SU-DHL-6 (cell line): Measurements from ENCODE around the gene EXOC3.

Source experiments
- H2AFZ ChIP-seq: fragments of 200-600 bp; sonication (generic); 2 replicates; pipeline ENCODE4 v1.6.1; 2014; ENCODE audit warnings: low read depth, mild to moderate bottlenecking, moderate library complexity, mixed read lengths, antibody characterized with exemption, low read length; ENCODE audit not compliant: severe bottlenecking
- H3F3A ChIP-seq: fragments of 200-600 bp; shearing (Covaris generic); 2 replicates; pipeline ENCODE4 v1.6.0; 2016; ENCODE audit warnings: antibody characterized with exemption, mild to moderate bottlenecking; ENCODE audit not compliant: insufficient read depth
- H3K27ac ChIP-seq: fragments of 200-600 bp; sonication (generic); 2 replicates; pipeline ENCODE4 v1.5.1; 2016; ENCODE audit warnings: low read depth, mild to moderate bottlenecking, low read length, moderate library complexity, mixed read lengths
- H3K27me3 ChIP-seq: fragments of 200-600 bp; sonication (generic), shearing (Covaris generic); 2 replicates; pipeline ENCODE4 v1.6.0; 2014; ENCODE audit warnings: mild to moderate bottlenecking, low read length
- H3K36me3 ChIP-seq: fragments of 200-600 bp; sonication (generic); 2 replicates; pipeline ENCODE4 v1.6.1; 2014; ENCODE audit warnings: mild to moderate bottlenecking, low read length, mixed read lengths
- H3K4me2 ChIP-seq: fragments of 300-600, 200-600 bp; shearing (Covaris generic), sonication (generic); 2 replicates; pipeline ENCODE4 v1.6.0; 2014; ENCODE audit warnings: low read length, low read depth, mild to moderate bottlenecking; ENCODE audit not compliant: poor library complexity, severe bottlenecking
- H3K4me3 ChIP-seq: fragments of 200-600 bp; sonication (generic); 2 replicates; pipeline ENCODE4 v1.5.1; 2014; ENCODE audit warnings: antibody characterized with exemption, low read length, mild to moderate bottlenecking, mixed read lengths; ENCODE audit not compliant: insufficient read depth, poor library complexity, severe bottlenecking
- H3K79me2 ChIP-seq: fragments of 200-600 bp; sonication (generic); 2 replicates; pipeline ENCODE4 v1.6.1; 2014; ENCODE audit warnings: mild to moderate bottlenecking, low read length, moderate library complexity; ENCODE audit not compliant: insufficient read depth
- H3K9ac ChIP-seq: fragments of 200-600 bp; sonication (generic); 2 replicates; pipeline ENCODE4 v1.7.0; 2014; ENCODE audit warnings: mild to moderate bottlenecking, low read length
- H3K9me2 ChIP-seq: fragments of 200-600 bp; sonication (generic); replicated peaks from 2 replicates; pipeline ENCODE4 v1.6.1; 2014; ENCODE audit warnings: low read length; ENCODE audit not compliant: insufficient read depth
- H3K9me3 ChIP-seq: fragments of 200-600 bp; sonication (generic); 2 replicates; pipeline ENCODE4 v1.6.1; 2014; ENCODE audit warnings: low read length, mixed read lengths; ENCODE audit not compliant: insufficient read depth
- H4K20me1 ChIP-seq: fragments of 200-600 bp; sonication (generic); 2 replicates; pipeline ENCODE4 v1.6.1; 2014; ENCODE audit warnings: low read depth, mild to moderate bottlenecking, antibody characterized with exemption, low read length, moderate library complexity, mixed read lengths
- EZH2phosphoT487 ChIP-seq: fragments of 200-600 bp; sonication (generic), shearing (Covaris generic); conservative IDR thresholded peaks from 2 replicates; pipeline ENCODE4 v1.6.1; 2018; ENCODE audit warnings: mild to moderate bottlenecking, antibody characterized with exemption, low read length, moderate library complexity, mixed read lengths
- TF ChIP-seq, protein P1 (sequence below): fragments of 200-600 bp; sonication (generic); IDR thresholded peaks from one replicate; pipeline ENCODE4 v1.5.1; 2017; ENCODE audit warnings: antibody characterized with exemption, mild to moderate bottlenecking, low read length, moderate library complexity; ENCODE audit not compliant: insufficient read depth, poor library complexity, severe bottlenecking

The EXOC3 gene

GRCh38 chr5:479566-480319 lies 36.8 kb downstream of the EXOC3 start:
- Histone ChIP-seq H3K9me2 (no peaks in the 10 kb centered on the region), H3K27ac (no peak overlapping the region), H3K4me2 (no peak overlapping the region), H3K4me3 (no peak overlapping the region), H3K27me3 (no peaks in the 10 kb centered on the region), H2AFZ (no peak overlapping the region), H3K9me3 (no peaks in the 10 kb centered on the region), H3K9ac (no peak overlapping the region), H3K36me3 (no peaks in the 10 kb centered on the region), H3F3A (no peaks in the 10 kb centered on the region), H3K79me2 (no peaks in the 10 kb centered on the region), H4K20me1 (no peaks in the 10 kb centered on the region)
- TF ChIP-seq, protein P1, sequence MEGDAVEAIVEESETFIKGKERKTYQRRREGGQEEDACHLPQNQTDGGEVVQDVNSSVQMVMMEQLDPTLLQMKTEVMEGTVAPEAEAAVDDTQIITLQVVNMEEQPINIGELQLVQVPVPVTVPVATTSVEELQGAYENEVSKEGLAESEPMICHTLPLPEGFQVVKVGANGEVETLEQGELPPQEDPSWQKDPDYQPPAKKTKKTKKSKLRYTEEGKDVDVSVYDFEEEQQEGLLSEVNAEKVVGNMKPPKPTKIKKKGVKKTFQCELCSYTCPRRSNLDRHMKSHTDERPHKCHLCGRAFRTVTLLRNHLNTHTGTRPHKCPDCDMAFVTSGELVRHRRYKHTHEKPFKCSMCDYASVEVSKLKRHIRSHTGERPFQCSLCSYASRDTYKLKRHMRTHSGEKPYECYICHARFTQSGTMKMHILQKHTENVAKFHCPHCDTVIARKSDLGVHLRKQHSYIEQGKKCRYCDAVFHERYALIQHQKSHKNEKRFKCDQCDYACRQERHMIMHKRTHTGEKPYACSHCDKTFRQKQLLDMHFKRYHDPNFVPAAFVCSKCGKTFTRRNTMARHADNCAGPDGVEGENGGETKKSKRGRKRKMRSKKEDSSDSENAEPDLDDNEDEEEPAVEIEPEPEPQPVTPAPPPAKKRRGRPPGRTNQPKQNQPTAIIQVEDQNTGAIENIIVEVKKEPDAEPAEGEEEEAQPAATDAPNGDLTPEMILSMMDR = no peak
- no peak for TF ChIP-seq EZH2phosphoT487

DNA sequence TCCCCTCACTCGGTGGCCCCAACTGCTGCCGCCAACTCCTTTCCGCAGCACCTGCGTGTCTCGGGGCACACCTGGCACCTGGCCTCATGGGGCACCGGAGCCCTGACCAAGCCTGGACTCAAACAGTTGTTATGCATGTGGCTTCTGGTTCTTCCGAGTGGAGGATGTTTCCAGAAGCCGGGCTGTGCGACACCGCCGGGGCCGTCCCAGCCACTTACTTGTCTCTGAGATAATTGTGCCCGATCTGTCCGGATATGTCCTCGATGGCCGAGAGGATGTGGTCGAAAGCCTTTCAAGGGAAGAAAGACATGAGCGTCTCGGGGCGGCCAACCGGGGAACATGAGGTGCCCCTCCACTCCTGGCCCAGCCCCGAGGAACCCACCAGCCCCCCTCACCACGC lies 38.4 kb downstream of the EXOC3 start:
- Histone ChIP-seq H3K27me3 (no peaks in the 10 kb centered on the region), H3K4me3 (no peak overlapping the region), H3K9ac (no peak overlapping the region), H3K27ac (no peak overlapping the region), H3K9me2 (no peaks in the 10 kb centered on the region), H3F3A (no peaks in the 10 kb centered on the region), H3K79me2 (no peaks in the 10 kb centered on the region), H2AFZ (no peak overlapping the region), H3K36me3 (no peaks in the 10 kb centered on the region), H3K4me2 (no peak overlapping the region), H4K20me1 (no peaks in the 10 kb centered on the region), H3K9me3 (no peaks in the 10 kb centered on the region)
- no peak for TF ChIP-seq EZH2phosphoT487
- TF ChIP-seq, protein P1 = no peak

- no peaks in the 10 kb centered on the region for H3K27me3 ChIP-seq
- H2AFZ ChIP-seq = no peak overlapping the region
- H3K36me3 ChIP-seq = no peaks in the 10 kb centered on the region
- TF ChIP-seq EZH2phosphoT487 = no peak
- TF ChIP-seq, protein P1 = no peak
- no peaks in the 10 kb centered on the region for H3K9me3 ChIP-seq
- H3F3A ChIP-seq = no peaks in the 10 kb centered on the region
- H3K9me2 ChIP-seq = no peaks in the 10 kb centered on the region
- no peak overlapping the region for H3K4me2 ChIP-seq
- H3K27ac ChIP-seq = no peak overlapping the region
- no peak overlapping the region for H3K4me3 ChIP-seq
- H4K20me1 ChIP-seq = no peaks in the 10 kb centered on the region
- H3K9ac ChIP-seq = no peak overlapping the region
- no peaks in the 10 kb centered on the region for H3K79me2 ChIP-seq
Measured at GRCh38 chr5:482021-482420, 39.0 kb downstream of the EXOC3 start.
